Peyer's patch (tissue), 4 donors: ENCODE results near the gene BOC.

Experiments used
- CTCF ChIP-seq, 6 experiments: fragments of 450-650 bp in 4 of 6; fragments of 200-600 bp in 2 of 6; sonication (generic) in 1 of 6; IDR thresholded peaks; one replicate each; pipeline ENCODE4 v1.5.1; 2017 to 2019; ENCODE audit warnings: antibody characterized with exemption in 6 of 6, mild to moderate bottlenecking in 3 of 6, moderate library complexity in 1 of 6
- POLR2A ChIP-seq, 2 donors: fragments of 450-650 bp; IDR thresholded peaks; one replicate each; pipeline ENCODE4 v1.5.1; 2017; ENCODE audit warnings: antibody characterized with exemption in 2 of 2, mild to moderate bottlenecking in 2 of 2, moderate library complexity in 2 of 2

DNA sequence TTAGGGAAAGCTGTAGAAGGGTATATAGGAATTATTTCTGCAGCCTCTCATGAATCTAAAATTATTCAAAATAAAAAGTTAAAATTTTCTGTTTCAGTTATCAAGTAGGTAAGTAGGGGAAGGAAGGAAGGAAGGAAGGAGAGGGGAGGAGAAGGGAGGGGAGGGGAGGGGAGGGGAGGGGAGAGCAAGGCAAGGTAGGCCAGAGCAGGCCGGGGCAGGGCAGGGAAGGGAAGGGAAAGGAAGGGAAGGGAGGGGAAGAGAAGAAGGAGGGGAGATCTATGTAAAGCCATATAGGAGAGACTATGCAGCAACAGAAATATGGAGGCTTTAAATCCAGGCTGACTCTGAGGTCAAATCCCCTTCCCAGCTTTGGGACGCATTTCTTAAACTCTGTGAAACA lies 38.3 kb upstream of the BOC start:
- TF ChIP-seq CTCF (IDR thresholded peaks at IDR 0.05) (no peak), POLR2A (IDR thresholded peaks at IDR 0.05) (no peak)
